Measurements from ENCODE around the gene DUS3L.

DNA sequence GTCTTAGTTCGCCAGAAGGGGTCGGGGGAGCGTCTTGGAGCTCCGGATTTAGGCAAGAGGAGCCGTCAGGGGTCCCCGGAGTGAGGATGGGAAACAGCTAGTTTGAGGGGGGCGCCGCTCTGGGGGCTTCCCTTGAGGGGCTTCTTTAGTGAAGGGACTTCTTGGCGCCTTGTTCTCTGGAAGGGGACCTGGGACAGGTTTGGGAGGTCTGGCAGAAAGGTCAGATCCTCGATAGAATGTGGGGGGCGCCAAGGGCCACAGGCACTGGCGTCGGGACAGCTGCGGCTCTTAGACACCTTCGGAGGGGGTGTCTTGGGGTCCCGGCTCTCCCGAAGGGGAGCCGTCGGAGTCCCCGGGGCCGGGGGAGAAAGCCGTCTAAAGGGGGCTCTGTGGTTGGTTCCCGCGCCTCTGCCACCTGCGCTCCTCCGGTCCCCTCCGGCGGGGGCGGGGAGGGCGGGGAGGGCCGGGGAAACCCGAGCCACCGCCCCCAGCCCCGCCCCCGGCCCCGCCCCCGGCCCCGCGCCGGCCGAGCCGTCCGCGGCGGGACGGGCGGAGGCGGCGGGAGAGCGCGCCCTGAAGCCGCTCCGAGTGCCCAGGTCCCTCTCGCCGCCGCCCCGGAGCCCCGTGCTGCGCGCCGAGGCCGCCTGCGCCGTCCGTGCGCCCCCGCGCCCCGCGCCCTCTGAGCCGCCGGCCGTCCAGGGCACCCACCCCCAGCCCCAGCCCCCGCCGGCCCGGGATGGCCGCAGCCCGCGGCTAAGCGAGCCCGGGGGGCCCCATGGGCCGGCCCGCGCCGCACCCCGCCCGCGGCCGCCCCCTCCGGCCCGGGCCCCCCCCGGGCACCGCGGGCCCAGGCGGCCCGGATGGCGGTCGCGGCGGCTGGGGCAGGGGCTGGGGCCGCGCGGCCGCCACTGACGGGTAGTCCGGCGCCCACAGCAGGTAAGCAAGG lies 13.8 kb upstream of the DUS3L start, which contains the start of gene NRTN:
- TF ChIP-seq, protein P1, sequence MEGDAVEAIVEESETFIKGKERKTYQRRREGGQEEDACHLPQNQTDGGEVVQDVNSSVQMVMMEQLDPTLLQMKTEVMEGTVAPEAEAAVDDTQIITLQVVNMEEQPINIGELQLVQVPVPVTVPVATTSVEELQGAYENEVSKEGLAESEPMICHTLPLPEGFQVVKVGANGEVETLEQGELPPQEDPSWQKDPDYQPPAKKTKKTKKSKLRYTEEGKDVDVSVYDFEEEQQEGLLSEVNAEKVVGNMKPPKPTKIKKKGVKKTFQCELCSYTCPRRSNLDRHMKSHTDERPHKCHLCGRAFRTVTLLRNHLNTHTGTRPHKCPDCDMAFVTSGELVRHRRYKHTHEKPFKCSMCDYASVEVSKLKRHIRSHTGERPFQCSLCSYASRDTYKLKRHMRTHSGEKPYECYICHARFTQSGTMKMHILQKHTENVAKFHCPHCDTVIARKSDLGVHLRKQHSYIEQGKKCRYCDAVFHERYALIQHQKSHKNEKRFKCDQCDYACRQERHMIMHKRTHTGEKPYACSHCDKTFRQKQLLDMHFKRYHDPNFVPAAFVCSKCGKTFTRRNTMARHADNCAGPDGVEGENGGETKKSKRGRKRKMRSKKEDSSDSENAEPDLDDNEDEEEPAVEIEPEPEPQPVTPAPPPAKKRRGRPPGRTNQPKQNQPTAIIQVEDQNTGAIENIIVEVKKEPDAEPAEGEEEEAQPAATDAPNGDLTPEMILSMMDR (IDR thresholded peaks at IDR 0.05) = no peak
- no peak for TF ChIP-seq POLR2A (IDR thresholded peaks at IDR 0.05)
